Amygdala (tissue), 56 donors: ENCODE results near the gene TCHH.
"Not testable (repeated sequence)": the region's sequence is repeated elsewhere in the genome, so short reads cannot be mapped to it uniquely, and the experiment has no call there.

Experiments used
- DNase-seq, 56 donors: peaks; one replicate each; lab custom pipeline; 2025; lab: John Stamatoyannopoulos, UW

Gene TCHH, protein sequence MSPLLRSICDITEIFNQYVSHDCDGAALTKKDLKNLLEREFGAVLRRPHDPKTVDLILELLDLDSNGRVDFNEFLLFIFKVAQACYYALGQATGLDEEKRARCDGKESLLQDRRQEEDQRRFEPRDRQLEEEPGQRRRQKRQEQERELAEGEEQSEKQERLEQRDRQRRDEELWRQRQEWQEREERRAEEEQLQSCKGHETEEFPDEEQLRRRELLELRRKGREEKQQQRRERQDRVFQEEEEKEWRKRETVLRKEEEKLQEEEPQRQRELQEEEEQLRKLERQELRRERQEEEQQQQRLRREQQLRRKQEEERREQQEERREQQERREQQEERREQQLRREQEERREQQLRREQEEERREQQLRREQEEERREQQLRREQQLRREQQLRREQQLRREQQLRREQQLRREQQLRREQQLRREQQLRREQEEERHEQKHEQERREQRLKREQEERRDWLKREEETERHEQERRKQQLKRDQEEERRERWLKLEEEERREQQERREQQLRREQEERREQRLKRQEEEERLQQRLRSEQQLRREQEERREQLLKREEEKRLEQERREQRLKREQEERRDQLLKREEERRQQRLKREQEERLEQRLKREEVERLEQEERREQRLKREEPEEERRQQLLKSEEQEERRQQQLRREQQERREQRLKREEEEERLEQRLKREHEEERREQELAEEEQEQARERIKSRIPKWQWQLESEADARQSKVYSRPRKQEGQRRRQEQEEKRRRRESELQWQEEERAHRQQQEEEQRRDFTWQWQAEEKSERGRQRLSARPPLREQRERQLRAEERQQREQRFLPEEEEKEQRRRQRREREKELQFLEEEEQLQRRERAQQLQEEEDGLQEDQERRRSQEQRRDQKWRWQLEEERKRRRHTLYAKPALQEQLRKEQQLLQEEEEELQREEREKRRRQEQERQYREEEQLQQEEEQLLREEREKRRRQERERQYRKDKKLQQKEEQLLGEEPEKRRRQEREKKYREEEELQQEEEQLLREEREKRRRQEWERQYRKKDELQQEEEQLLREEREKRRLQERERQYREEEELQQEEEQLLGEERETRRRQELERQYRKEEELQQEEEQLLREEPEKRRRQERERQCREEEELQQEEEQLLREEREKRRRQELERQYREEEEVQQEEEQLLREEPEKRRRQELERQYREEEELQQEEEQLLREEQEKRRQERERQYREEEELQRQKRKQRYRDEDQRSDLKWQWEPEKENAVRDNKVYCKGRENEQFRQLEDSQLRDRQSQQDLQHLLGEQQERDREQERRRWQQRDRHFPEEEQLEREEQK (N-terminal part only)

GRCh38 chr1:152115344-152115743 is at the start of gene TCHH:
Gene TCHH, minus strand, starts transcription at chr1:152115444. Its CDS starts 1,364 bp downstream, at chr1:152114080.
- no peak for DNase-seq

DNA sequence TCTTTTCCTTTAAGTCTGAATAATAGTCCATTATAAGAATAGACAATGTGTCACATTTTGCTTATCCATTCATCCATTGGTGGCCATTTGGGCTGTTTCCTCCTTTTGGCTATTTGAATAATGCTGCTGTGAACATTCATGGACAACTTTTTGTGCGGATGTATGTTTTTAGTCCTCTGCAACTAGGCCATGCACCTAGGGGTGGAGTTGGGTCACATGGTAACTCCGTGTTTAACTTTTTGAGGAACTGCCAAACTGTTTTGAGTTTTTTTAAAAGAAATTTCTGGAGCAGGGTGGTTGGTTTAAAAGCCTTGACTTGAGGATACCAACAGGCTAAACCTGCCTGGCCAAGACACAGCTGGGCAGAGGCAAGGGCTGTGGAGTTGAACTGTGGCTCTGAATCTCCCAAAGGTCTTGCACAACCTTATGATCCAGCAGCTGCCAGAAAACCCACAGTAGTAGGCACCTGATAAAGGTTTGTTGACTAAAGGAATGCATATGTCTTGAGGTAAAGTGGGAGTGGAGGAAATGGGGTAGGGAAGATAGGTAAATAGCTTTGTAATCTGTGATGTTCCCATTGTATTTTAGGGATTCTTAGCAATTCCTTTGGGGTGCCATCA is 49.4 kb upstream of the TCHH start:
- no peak for DNase-seq

DNA sequence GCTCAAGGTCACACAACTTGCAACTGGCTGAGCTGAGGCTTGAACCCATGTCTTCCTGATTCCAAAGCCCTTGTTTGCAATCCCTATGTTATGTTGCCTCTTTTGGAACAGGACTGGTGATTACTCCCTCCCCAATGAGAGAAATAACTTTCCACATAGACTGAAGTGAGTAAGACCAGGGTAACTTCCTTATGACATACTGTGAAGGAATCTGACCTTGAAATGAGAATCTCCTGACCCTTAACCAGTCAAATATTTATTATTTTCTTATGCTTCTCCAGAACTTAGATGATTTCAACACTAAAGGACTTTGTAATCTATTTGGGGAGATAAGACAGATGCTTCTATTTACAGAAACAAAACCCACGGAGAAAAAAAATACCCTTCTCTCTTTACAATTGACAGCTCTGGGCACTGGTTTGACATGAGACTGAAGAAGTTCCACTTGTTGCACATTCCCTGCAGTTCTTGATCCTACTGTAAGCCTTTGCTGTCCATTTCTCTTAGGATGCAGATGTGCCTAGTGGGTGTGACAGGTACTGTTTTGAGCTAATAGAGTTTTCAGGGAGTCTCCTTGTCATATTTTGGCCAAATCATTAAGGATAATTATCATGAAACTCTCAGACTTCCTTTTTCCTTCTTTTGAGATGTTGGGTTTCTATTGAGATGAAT is 47.7 kb upstream of the TCHH start:
- DNase-seq = no peak

DNA sequence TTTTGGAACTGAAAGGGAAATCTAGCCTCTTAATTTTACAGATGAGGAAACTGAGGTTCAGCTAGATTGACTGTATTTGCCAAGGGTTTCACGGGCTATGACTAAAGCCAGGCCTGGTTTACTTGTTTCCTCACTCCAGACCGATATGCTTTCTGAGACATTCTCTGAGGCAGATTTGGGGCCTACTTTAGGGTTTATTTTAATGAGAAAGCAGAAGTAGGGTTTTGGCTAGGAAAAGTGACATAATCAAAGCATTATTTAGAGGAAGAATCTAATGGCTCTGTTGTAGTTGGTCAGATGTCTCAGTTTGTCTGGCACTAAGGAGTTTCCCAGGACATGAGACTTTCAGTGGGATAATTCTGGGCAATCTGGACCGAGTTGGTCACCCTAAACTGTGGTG is 45.3 kb upstream of the TCHH start:
- no peak for DNase-seq

GRCh38 chr1:152159144-152159543 is 43.9 kb upstream of the TCHH start, which contains the start of gene RPTN:
Gene RPTN, minus strand, starts transcription at chr1:152159228. Its CDS starts 1,339 bp downstream, at chr1:152157889.
- no peak for DNase-seq

GRCh38 chr1:152153996-152154395 is 38.8 kb upstream of the TCHH start:
- DNase-seq = no peak

GRCh38 chr1:152151646-152152045 is 36.4 kb upstream of the TCHH start:
- no peak for DNase-seq

DNA sequence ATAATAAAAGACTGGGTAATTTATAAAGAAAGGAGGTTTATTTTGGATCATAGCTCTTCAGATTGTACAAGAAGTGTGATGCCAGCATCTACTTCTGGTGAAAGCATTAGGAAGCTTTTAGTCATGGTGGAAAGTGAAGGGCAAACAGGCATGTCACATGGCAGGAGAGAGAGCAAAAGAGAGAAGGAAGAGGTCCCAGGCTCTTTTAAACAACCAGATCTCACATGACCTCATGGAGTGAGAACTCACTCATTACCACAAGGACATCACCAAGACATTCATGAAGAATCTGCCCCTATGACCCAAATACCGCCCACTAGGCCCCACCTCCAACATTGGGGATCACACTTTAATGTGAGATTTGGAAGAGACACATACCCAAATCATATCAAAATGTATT is 33.7 kb upstream of the TCHH start:
- DNase-seq = no peak

GRCh38 chr1:152148051-152148450 is 32.8 kb upstream of the TCHH start:
- no peak for DNase-seq

DNA sequence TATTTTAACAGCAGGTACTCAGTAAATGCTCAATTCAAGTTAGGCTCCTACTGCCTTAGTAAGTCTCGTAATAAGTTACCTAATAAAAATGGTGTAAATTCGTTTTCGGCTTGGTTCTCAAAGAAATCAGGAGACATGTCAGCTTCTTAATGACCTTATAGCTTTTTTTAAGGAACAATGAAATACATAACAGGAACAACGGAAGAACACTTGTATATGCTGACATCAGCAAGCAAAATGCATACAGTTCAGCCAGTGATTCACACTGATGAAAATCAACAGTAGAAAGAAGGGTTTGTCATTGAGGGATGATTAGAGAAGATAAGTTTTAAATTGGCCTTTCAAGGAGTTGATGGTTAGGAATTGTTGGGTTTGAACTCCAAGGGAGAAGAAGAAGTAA is 30.5 kb upstream of the TCHH start:
- DNase-seq = no peak

DNA sequence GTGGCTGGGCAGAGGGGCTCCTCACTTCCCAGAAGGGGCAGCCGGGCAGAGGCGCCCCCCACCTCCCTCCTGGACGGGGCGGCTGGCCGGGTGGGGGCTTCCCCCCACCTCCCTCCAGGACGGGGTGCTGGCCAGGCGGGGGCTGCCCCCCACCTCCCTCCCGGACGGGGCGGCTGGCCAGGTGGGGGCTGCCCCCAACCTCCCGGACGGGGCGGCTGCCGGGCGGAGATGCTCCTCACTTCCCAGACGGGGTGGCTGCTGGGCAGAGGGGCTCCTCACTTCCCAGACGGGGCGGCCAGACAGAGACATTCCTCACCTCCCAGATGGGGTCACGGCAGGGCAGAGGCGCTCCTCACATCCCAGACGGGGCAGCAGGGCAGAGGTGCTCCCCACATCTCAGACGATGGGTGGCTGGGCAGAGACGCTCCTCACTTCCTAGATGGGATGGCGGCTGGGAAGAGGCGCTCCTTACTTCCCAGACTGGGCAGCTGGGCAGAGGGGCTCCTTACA is 29.5 kb upstream of the TCHH start:
- DNase-seq = not testable (repeated sequence)

GRCh38 chr1:152143150-152143887 is 28.1 kb upstream of the TCHH start:
- no peak for DNase-seq

DNA sequence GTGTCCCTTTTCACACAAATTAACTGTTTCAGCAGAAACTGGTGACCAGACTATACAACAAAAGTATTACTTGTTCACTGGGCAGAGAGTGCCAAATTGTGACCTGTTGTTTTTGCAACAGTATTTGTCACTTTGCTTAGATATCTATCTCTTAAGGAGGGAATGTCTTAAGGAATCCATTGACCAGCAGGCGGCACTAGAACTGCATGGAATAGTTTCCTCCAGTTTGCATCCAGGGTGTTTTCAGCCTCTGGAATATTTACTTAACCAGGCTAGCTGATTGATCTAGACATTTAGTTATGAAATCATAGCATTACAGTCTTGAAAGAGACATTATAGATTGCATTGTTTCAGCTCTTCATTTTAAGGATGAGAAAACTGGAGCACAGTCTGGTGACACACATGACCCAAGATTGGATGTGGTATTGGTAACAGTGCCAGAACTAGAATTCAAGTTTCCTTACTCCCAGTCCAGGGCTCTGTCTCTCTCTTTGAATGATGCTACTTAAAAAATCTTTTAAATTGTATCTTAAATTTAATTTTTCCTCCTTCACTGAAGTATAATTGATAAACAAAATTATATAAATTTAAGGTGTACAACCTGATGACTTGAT is 26.8 kb upstream of the TCHH start:
- peak in 25 of 56 donors; percentile 0 to 72 (median 13) for DNase-seq

GRCh38 chr1:152137215-152137614 is 22.0 kb upstream of the TCHH start:
- no peak for DNase-seq

GRCh38 chr1:152130186-152130585 is 14.9 kb upstream of the TCHH start:
- DNase-seq = no peak

- DNase-seq = no peak
These were observed 12.4 kb upstream of the TCHH start for GRCh38 chr1:152127673-152128072.

GRCh38 chr1:152125834-152126443 is 10.7 kb upstream of the TCHH start:
- DNase-seq = no peak

DNA sequence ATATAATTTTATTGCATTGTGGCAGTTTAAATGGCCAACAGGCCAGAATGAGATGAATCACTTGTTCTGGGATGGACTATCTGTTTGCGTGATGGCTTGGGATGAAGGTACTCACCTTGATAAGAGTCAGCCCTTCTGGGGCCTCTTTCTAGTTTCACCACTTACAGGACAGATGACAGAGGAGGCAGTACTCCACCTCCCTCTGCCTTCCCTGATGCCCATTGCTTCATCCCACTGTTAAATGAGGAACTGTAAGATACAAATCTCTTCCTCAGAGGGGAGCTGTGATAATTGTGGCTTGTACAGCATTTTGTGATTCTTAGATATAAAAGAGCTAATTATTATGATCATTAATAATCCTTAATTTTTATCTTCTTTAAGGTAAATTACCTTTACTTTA is 3.7 kb upstream of the TCHH start:
- no peak for DNase-seq
